BJ (cell line): ENCODE measurements around the gene TULP1. TPM values are rescaled to one million over a fixed set of nuclear protein-coding genes. Genes with fewer than 3 reads are reported as not detected.

ENCODE experiments used
- CTCF ChIA-PET: fragments of 350-600 bp; formaldehyde crosslinking; extraction: SDS; loops from one replicate; lab custom pipeline; 2021; ENCODE audit warnings: antibody characterized with exemption, inconsistent platforms; lab: Yijun Ruan, JAX
- POLR2A ChIA-PET: fragments of 300-600 bp; sonication (Branson Sonifier 250); formaldehyde crosslinking; extraction: SDS; loops from one replicate; lab custom pipeline; 2021; ENCODE audit warnings: antibody characterized with exemption; lab: Charles Lee
- DNase-seq: peaks from one replicate; pipeline ENCODE4 v3.0.0-alpha.2; 2011; ENCODE audit warnings: low read depth
- H3K27me3 ChIP-seq: 2 replicates; pipeline ENCODE4 v1.6.0; 2011; ENCODE audit warnings: low read length; ENCODE audit not compliant: control insufficient read depth, insufficient read depth
- H3K36me3 ChIP-seq: 2 replicates; pipeline ENCODE4 v1.5.1; 2011; ENCODE audit warnings: low read length; ENCODE audit not compliant: control insufficient read depth, insufficient read depth
- H3K4me3 ChIP-seq: 2 replicates; pipeline ENCODE4 v1.5.1; 2011; ENCODE audit warnings: low read depth, mild to moderate bottlenecking, control low read depth, low read length
- polyA plus RNA-seq: library from polyadenylated mRNA; depleted of rRNA; stranded (reverse); fragments of >200 nt; gene quantifications from 2 replicates; pipeline ENCODE4 v1.2.3, GENCODE V29; 2011
- TF ChIP-seq, protein P1 (sequence below): IDR thresholded peaks from 2 replicates; pipeline ENCODE4 v1.5.1; 2011; ENCODE audit warnings: low read depth, mild to moderate bottlenecking, control low read depth, inconsistent platforms, low read length, moderate library complexity; ENCODE audit not compliant: insufficient read depth

Gene TULP1
- polyA plus RNA-seq, 1 experiment = not detected

DNA sequence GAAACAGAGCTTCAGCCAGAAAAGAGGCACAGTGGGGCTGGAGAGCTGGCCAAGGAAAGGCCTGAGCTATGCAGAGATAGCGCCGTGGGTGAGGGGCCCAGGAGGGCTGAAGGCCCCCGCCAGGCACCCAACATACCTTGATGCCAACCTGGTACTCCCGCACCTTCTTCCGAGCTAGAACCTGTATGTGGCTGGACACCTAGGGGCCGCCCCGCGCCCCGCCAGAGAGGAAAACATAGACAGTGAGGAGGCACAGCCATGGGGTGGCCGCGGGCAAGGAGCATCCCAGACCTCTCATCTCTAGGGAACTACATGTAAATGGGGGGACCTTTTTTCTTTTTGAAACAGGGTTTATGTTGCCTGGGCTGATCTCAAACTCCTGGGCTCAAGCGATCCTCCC is 32.5 kb downstream of the TULP1 start:
- no peak for DNase-seq
- POLR2A ChIA-PET = no interaction called here

DNA sequence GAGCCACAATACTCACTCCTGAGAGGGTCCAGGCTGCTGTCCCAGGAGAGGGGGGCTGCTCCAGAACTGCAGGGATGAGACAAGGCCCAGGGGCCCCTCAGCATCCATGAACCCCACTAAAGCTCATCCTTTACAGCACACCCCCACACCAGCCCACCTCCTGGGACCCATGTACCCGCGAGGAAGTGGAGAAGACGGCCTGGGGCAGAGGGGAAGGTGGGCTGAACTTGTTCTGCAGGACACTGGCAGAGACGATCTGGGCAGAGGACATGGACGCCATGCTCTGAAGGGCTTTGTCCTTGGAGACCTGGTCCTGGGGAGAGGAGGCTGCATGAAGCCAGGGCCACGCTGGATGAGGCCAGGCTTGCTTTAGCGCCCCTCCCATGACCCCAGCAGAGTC is 34.4 kb downstream of the TULP1 start:
- H3K36me3 ChIP-seq = peaks cover 39% of the 10 kb centered on the region
- no peak overlapping the region for H3K4me3 ChIP-seq
- ChIA-PET CTCF (interaction anchor here (1.2 to 1.7 kb wide), 2 partner anchors 9 to 18 kb away, joined by 3 to 5 read pairs; partner anchors contain the start of gene RPL10A), POLR2A (no interaction called here)
- DNase-seq = no peak
- TF ChIP-seq, protein P1, sequence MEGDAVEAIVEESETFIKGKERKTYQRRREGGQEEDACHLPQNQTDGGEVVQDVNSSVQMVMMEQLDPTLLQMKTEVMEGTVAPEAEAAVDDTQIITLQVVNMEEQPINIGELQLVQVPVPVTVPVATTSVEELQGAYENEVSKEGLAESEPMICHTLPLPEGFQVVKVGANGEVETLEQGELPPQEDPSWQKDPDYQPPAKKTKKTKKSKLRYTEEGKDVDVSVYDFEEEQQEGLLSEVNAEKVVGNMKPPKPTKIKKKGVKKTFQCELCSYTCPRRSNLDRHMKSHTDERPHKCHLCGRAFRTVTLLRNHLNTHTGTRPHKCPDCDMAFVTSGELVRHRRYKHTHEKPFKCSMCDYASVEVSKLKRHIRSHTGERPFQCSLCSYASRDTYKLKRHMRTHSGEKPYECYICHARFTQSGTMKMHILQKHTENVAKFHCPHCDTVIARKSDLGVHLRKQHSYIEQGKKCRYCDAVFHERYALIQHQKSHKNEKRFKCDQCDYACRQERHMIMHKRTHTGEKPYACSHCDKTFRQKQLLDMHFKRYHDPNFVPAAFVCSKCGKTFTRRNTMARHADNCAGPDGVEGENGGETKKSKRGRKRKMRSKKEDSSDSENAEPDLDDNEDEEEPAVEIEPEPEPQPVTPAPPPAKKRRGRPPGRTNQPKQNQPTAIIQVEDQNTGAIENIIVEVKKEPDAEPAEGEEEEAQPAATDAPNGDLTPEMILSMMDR = no peak
- no peaks in the 10 kb centered on the region for H3K27me3 ChIP-seq

More for the DNA sequence above, 32.5 kb downstream of the TULP1 start:
- CTCF ChIA-PET = interaction anchor here (0.7 kb wide), 1 partner anchor 42 kb away, joined by 3 read pairs; no protein-coding TSS in a partner anchor
- no peak overlapping the region for H3K4me3 ChIP-seq
- peaks cover 36% of the 10 kb centered on the region for H3K36me3 ChIP-seq
- TF ChIP-seq, protein P1 = no peak
- no peaks in the 10 kb centered on the region for H3K27me3 ChIP-seq

DNA sequence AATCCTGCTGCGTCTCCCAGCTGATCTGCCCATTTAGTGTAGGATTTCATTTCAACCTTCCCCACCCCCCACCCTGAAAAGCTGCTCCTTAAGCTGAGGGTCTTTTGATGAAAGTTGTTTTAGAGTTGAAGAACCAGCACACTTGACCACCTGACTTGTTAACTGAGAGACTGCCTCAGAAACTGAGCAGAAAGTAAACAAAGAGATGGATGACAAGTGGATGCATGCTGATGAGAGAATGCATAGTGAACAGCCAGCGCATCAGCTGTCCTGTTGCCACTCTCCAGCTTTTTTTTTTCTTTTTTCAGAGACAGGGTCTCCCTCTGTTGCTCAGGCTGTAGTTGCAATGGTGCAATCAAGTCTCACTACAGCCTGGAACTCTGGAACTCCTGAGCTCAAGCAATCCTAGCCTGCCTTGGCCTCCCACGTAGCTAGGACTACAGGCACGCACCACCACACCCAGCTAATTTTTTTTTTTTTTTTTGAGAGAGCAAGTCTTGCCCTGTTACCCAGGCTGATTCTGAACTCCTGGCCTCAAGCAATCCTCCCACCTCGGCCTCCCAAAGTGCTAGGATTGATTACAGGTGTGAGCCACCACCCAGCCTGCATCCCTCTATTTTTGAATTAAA is 35.0 kb downstream of the TULP1 start:
- ChIA-PET POLR2A (no interaction called here), CTCF (interaction anchor here (0.7 to 1.7 kb wide), 3 partner anchors 9 to 769 kb away, joined by 3 to 5 read pairs (median 3); partner anchors contain the start of gene RPL10A)
- peaks cover 39% of the 10 kb centered on the region for H3K36me3 ChIP-seq
- H3K4me3 ChIP-seq = no peak overlapping the region
- no peak for DNase-seq
- TF ChIP-seq, protein P1 = no peak
- H3K27me3 ChIP-seq = no peaks in the 10 kb centered on the region

DNA sequence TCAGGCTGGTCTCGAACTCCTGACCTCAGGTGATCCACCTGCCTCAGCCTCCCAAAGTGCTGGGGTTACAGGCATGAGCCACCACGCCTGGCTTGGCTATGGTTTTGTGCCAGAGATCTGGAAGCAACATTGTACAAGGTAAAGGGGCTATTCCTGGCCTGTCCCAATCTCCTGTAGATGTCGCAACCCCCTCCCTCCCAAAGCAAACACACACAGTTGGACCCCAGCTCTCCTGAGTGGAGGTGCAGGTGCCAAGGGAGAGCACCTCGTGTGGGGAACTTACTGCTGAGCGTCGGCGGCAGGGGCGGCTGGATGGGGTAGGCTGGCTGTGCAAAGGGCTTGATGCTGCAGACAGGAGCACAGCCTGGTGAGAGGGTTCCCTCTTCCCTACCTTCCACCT is 35.7 kb downstream of the TULP1 start:
- TF ChIP-seq, protein P1 = no peak
- H3K27me3 ChIP-seq = no peaks in the 10 kb centered on the region
- CTCF ChIA-PET = no interaction called here
- POLR2A ChIA-PET = no interaction called here
- no peak overlapping the region for H3K4me3 ChIP-seq
- no peak for DNase-seq
- H3K36me3 ChIP-seq = peaks cover 35% of the 10 kb centered on the region

DNA sequence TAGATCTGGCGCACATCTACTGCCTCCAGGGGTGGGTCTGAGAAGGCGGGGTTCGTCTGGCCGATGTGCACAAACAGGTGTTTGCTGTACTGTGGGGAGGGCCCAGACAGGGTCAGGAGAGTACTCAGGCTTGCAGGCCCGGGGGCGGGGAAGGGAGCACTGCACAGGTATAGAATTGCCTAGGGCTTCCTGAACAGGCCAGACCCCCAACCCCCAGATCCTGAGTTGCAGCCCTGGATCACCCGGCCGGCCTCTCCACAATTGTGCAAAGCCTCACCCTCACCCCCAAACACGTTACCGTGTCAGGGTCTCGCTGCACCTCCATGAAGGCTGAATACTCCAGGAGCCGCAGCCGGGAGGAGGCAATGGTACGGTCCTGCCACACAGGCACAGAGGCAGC is 36.7 kb downstream of the TULP1 start:
- Histone ChIP-seq H3K27me3 (no peaks in the 10 kb centered on the region), H3K4me3 (no peak overlapping the region), H3K36me3 (peaks cover 36% of the 10 kb centered on the region)
- no peak for DNase-seq
- TF ChIP-seq, protein P1 = no peak
- ChIA-PET CTCF (interaction anchor here (0.7 kb wide), 1 partner anchor 260 kb away, joined by 3 read pairs; no protein-coding TSS in a partner anchor), POLR2A (no interaction called here)
